GM19452 (cell line): ENCODE results near the gene SPIB.

Experiments used
- ATAC-seq: cut with Tn5 transposase; IDR thresholded peaks from one replicate; pipeline ENCODE4 v1.9.1; 2021; ENCODE audit not compliant: unreplicated experiment

Gene SPIB

GRCh38 chr19:50417111-50418081 lies 1.3 kb upstream of the SPIB start:
- no peak for ATAC-seq

- no peak for ATAC-seq
Measured at GRCh38 chr19:50419022-50419579, 363 bp downstream of the SPIB start.

- ATAC-seq: no peak
Measured at GRCh38 chr19:50419580-50420035, 870 bp downstream of the SPIB start.

GRCh38 chr19:50420127-50420526 lies 1.4 kb downstream of the SPIB start:
- ATAC-seq: no peak

GRCh38 chr19:50420808-50421207 lies 2.1 kb downstream of the SPIB start:
- no peak for ATAC-seq

GRCh38 chr19:50422397-50423278 lies 3.9 kb downstream of the SPIB start:
- ATAC-seq: no peak

- no peak for ATAC-seq
Measured at GRCh38 chr19:50423279-50424113, 4.8 kb downstream of the SPIB start.

- no peak for ATAC-seq
Measured at GRCh38 chr19:50425581-50425980, 6.8 kb downstream of the SPIB start.

GRCh38 chr19:50427318-50427925 lies 8.7 kb downstream of the SPIB start:
- ATAC-seq: no peak

GRCh38 chr19:50427997-50428425 lies 9.3 kb downstream of the SPIB start:
- no peak for ATAC-seq

GRCh38 chr19:50428772-50429463 lies 10.2 kb downstream of the SPIB start:
- no peak for ATAC-seq

- ATAC-seq: no peak
Measured at GRCh38 chr19:50430888-50431342, 12.2 kb downstream of the SPIB start.

- no peak for ATAC-seq
Measured at GRCh38 chr19:50431343-50432220, 12.8 kb downstream of the SPIB start.

GRCh38 chr19:50432221-50433028 lies 13.7 kb downstream of the SPIB start, which contains the start of gene MYBPC2:
Gene MYBPC2 (plus strand): TSS chr19:50432892. CDS start chr19:50432954, 62 bp downstream.
- ATAC-seq: no peak

- no peak for ATAC-seq
Measured at GRCh38 chr19:50433201-50434180, 14.8 kb downstream of the SPIB start.

- ATAC-seq: no peak
Measured at GRCh38 chr19:50434525-50434924, 15.8 kb downstream of the SPIB start.
